ENCODE measurements around the gene PANK2.
"Not testable (repeated sequence)": the region's sequence is repeated elsewhere in the genome, so short reads cannot be mapped to it uniquely, and the experiment has no call there.

Gene PANK2

GRCh38 chr20:3888622-3889488 lies at the start of gene PANK2:
TSS of gene PANK2 (plus strand) at chr20:3889387.
- DNase-seq = peak; percentile 100

GRCh38 chr20:3840201-3840600 lies 49.0 kb upstream of the PANK2 start:
- not testable (repeated sequence) for DNase-seq

- peak; percentile 96 for DNase-seq
These were observed 46.7 kb upstream of the PANK2 start for GRCh38 chr20:3842348-3842930.

GRCh38 chr20:3843490-3843889 lies 45.7 kb upstream of the PANK2 start:
- DNase-seq = peak; percentile 75

- DNase-seq = not testable (repeated sequence)
These were observed 45.1 kb upstream of the PANK2 start for GRCh38 chr20:3843990-3844619.

GRCh38 chr20:3846378-3846739 lies 42.8 kb upstream of the PANK2 start:
- DNase-seq = no peak

- peak; percentile 93 for DNase-seq
These were observed 42.3 kb upstream of the PANK2 start, which contains the start of gene MAVS for GRCh38 chr20:3846740-3847428. TSS of gene MAVS (plus strand) at chr20:3846834. CDS start at chr20:3854625, 7,791 bp downstream.

GRCh38 chr20:3847429-3847940 lies 41.7 kb upstream of the PANK2 start:
- DNase-seq = peak; percentile 29

- DNase-seq = no peak
These were observed 40.6 kb upstream of the PANK2 start for GRCh38 chr20:3848565-3848964.

GRCh38 chr20:3854462-3854871 lies 34.7 kb upstream of the PANK2 start:
- no peak for DNase-seq

GRCh38 chr20:3857405-3857804 lies 31.8 kb upstream of the PANK2 start:
- DNase-seq = no peak

GRCh38 chr20:3858689-3859088 lies 30.5 kb upstream of the PANK2 start:
- no peak for DNase-seq

- no peak for DNase-seq
These were observed 28.0 kb upstream of the PANK2 start for GRCh38 chr20:3861191-3861590.

GRCh38 chr20:3862333-3862732 lies 26.9 kb upstream of the PANK2 start:
- DNase-seq = no peak

GRCh38 chr20:3863317-3863716 lies 25.9 kb upstream of the PANK2 start:
- DNase-seq = no peak

- no peak for DNase-seq
These were observed 24.7 kb upstream of the PANK2 start for GRCh38 chr20:3864518-3864917.

- no peak for DNase-seq
These were observed 23.9 kb upstream of the PANK2 start for GRCh38 chr20:3865152-3865886.

GRCh38 chr20:3865887-3866407 lies 23.2 kb upstream of the PANK2 start:
- DNase-seq = no peak

GRCh38 chr20:3866464-3866863 lies 22.7 kb upstream of the PANK2 start:
- no peak for DNase-seq

- no peak for DNase-seq
These were observed 21.4 kb upstream of the PANK2 start for GRCh38 chr20:3867802-3868201.

GRCh38 chr20:3869839-3870634 lies 19.1 kb upstream of the PANK2 start:
- no peak for DNase-seq
